ENCODE results near the gene CTSW.
A peak's percentile ranks its signal among the peaks of the same experiment; 100 is the strongest.

The CTSW gene

DNA sequence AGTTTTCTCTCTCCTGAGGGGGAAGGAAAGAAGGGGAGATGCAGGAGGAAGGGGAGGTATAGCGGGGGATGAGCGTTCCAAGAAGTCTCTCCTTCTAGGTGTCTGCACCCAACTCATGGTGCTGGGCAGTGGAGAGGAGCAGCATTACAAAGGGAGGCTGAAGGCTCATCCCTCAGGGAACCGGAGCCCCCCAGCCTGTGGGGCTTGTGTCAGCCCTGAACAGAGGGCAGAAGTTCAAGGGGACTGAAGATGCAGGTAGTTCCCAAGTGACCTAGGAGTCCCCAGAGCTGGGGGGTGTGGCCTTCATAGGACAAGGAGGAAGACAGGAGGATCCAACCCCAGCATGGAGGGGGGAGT is 37.4 kb downstream of the CTSW start:
- no peaks in the 10 kb centered on the region for H3K9me3 Mint-ChIP-seq (ENCODE audit: low read depth)
- no peaks in the 10 kb centered on the region for H3K36me3 Mint-ChIP-seq
- no peaks in the 10 kb centered on the region for H3K27me3 Mint-ChIP-seq
- H3K4me3 Mint-ChIP-seq: peak overlapping the region; percentile 72
- H3K27ac Mint-ChIP-seq: peak overlapping the region; percentile 77
- H3K4me1 Mint-ChIP-seq (ENCODE audit: low read depth): peaks cover 39% of the 10 kb centered on the region

- no peaks in the 10 kb centered on the region for H3K36me3 Mint-ChIP-seq
- H3K4me1 Mint-ChIP-seq (ENCODE audit: low read depth): peaks cover 43% of the 10 kb centered on the region
- peak overlapping the region; percentile 89 for H3K4me3 Mint-ChIP-seq
- no peaks in the 10 kb centered on the region for H3K9me3 Mint-ChIP-seq (ENCODE audit: low read depth)
- H3K27ac Mint-ChIP-seq: peak overlapping the region; percentile 85
- no peaks in the 10 kb centered on the region for H3K27me3 Mint-ChIP-seq
Observed at GRCh38 chr11:65917434-65918210, 38.0 kb downstream of the CTSW start.

GRCh38 chr11:65918211-65919140 is 38.8 kb downstream of the CTSW start, which contains the start of gene C11orf68:
Gene C11orf68 (minus strand): TSS chr11:65919062. CDS start chr11:65919031, 31 bp downstream.
- peaks cover 45% of the 10 kb centered on the region for H3K4me1 Mint-ChIP-seq (ENCODE audit: low read depth)
- no peaks in the 10 kb centered on the region for H3K36me3 Mint-ChIP-seq
- no peaks in the 10 kb centered on the region for H3K9me3 Mint-ChIP-seq (ENCODE audit: low read depth)
- H3K4me3 Mint-ChIP-seq: peak within 1 kb of the TSS; percentile 92
- H3K27me3 Mint-ChIP-seq: no peaks in the 10 kb centered on the region
- peak within 1 kb of the TSS; percentile 85 for H3K27ac Mint-ChIP-seq

DNA sequence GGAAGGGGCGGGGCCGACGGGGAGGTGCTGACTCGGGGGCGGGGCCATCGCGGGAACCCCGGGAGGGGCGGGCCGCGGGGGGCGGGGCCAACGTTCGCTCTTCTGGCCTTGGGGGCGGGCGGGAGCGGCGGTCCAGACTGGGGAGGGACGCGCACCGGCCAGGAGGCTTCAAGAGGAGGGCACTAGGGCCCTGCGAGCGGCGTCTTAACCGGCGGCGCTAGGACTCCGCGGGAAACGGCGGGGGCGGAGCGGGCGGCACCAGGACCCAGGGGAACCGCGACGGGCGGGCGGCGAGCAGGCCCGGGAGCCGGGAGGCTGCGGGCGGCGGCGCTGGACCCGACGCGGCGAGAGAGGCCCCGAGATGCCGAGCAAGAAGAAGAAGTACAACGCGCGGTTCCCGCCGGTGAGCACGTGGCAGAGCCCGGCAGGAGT is 39.5 kb downstream of the CTSW start, which contains the start of gene DRAP1:
DRAP1 (plus strand) TSS at position 286 of the 432 bp plus-strand sequence; CDS start at position 362, 76 bp downstream.
- peak within 1 kb of the TSS; percentile 85 for H3K27ac Mint-ChIP-seq
- no peaks in the 10 kb centered on the region for H3K9me3 Mint-ChIP-seq (ENCODE audit: low read depth)
- H3K27me3 Mint-ChIP-seq: no peaks in the 10 kb centered on the region
- H3K4me3 Mint-ChIP-seq: peak within 1 kb of the TSS; percentile 92
- H3K4me1 Mint-ChIP-seq (ENCODE audit: low read depth): peaks cover 45% of the 10 kb centered on the region
- no peaks in the 10 kb centered on the region for H3K36me3 Mint-ChIP-seq

DNA sequence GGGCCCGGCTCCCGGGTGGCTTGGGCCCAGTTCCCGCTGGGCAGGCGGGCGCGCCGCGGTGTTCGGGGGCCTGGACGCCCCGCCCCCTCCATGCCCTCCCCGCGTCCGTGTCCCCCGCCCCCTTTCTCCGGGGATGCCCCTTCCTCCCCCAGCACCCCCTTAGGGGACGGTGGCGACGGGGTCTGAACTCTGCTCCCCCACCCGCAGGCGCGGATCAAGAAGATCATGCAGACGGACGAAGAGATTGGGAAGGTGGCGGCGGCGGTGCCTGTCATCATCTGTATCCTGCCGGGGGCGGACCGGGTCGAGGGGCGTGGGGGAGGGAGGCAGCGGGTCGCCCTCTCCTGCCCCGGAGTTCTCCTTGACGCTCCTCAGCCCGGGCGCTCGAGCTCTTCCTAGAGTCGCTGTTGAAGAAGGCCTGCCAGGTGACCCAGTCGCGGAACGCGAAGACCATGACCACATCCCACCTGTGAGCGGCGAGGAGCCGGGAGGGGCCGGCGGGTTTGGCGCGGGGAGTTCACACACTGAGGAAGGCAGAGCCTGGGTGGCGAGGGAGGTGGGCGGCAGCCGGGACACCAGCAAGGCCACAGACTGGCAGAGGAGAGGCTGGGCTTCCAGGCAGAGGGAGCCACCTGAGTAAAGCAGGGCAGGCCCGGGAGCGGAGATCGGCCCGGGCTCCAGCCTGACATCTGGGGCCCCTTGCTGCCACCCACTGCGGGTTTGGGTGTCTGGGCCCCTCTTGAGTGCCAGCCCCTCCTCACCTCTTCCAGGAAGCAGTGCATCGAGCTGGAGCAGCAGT is 40.1 kb downstream of the CTSW start:
- H3K9me3 Mint-ChIP-seq (ENCODE audit: low read depth): no peaks in the 10 kb centered on the region
- no peaks in the 10 kb centered on the region for H3K36me3 Mint-ChIP-seq
- peaks cover 42% of the 10 kb centered on the region for H3K4me1 Mint-ChIP-seq (ENCODE audit: low read depth)
- H3K27me3 Mint-ChIP-seq: no peaks in the 10 kb centered on the region
- H3K27ac Mint-ChIP-seq: peak overlapping the region; percentile 75
- H3K4me3 Mint-ChIP-seq: peak overlapping the region; percentile 92

DNA sequence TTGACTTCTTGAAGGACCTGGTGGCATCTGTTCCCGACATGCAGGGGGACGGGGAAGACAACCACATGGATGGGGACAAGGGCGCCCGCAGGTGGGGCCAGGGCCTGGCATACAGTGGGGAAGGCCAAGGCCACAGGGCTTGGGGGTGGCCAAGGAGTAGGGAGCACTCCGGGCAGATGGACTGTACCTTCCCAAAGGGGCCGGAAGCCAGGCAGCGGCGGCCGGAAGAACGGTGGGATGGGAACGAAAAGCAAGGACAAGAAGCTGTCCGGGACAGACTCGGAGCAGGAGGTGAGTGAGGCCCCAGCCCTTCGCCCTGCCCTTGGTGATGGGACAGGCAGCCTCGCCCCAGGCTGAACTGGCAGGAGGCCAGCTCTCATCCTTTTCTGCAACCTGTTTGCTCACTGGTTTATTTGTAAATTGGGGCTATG is 40.8 kb downstream of the CTSW start:
- Mint-ChIP-seq H3K4me1 (ENCODE audit: low read depth) (peaks cover 36% of the 10 kb centered on the region), H3K27me3 (no peaks in the 10 kb centered on the region), H3K4me3 (peak overlapping the region; percentile 92), H3K9me3 (ENCODE audit: low read depth) (no peaks in the 10 kb centered on the region), H3K36me3 (no peaks in the 10 kb centered on the region), H3K27ac (peak overlapping the region; percentile 16)

DNA sequence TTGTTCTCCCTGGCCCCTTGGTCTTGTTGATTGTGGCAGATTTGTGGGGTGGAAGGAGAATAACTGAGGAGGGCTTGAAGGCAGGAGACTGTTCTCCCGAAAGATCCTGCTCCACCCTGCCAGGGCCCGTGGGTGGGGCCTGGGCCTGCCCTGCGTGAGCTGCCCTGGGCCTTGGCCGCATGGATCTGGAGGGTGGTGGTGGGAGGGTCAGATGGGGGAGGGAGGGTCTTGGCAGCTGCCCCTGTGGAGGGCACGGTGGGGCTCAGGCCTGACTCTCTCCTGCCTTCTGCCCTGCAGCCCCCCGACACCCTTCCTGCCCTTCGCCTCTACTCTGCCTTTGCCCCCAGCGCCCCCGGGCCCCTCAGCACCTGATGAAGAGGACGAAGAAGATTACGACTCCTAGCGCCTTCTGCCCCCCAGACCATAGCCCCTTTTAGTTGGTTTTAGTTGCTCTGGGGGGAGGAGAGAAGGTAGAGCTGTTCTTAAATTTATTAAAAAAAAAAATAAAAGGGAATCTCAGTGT is 41.5 kb downstream of the CTSW start:
- no peak overlapping the region for H3K27ac Mint-ChIP-seq
- peaks cover 33% of the 10 kb centered on the region for H3K4me1 Mint-ChIP-seq (ENCODE audit: low read depth)
- no peaks in the 10 kb centered on the region for H3K9me3 Mint-ChIP-seq (ENCODE audit: low read depth)
- no peaks in the 10 kb centered on the region for H3K36me3 Mint-ChIP-seq
- peak overlapping the region; percentile 92 for H3K4me3 Mint-ChIP-seq
- no peaks in the 10 kb centered on the region for H3K27me3 Mint-ChIP-seq

DNA sequence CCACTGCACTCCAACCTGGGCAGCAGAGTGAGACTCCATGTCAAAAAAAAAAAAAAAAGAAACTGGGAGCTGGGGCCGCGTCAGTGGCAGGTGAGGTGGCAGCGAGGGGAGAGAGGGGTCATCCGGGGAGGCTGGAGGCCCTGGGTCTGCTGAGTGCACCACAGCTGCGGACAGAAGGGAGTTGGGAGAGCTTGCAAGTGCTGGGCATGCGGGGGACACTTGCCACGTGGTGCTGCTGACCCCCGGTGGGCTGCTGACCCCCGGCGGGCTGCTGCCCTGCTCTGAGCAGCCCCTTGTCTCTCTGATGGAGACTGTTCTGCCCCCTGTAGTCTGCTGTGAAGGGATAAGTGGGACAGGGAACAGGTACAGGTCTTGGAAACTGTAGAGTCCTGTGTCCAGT is 42.2 kb downstream of the CTSW start:
- peaks cover 26% of the 10 kb centered on the region for H3K4me1 Mint-ChIP-seq (ENCODE audit: low read depth)
- no peaks in the 10 kb centered on the region for H3K36me3 Mint-ChIP-seq
- peak overlapping the region; percentile 25 for H3K4me3 Mint-ChIP-seq
- no peak overlapping the region for H3K27ac Mint-ChIP-seq
- H3K27me3 Mint-ChIP-seq: no peaks in the 10 kb centered on the region
- no peaks in the 10 kb centered on the region for H3K9me3 Mint-ChIP-seq (ENCODE audit: low read depth)

- peaks cover 28% of the 10 kb centered on the region for H3K4me1 Mint-ChIP-seq (ENCODE audit: low read depth)
- no peaks in the 10 kb centered on the region for H3K9me3 Mint-ChIP-seq (ENCODE audit: low read depth)
- peak overlapping the region; percentile 34 for H3K4me3 Mint-ChIP-seq
- no peaks in the 10 kb centered on the region for H3K27me3 Mint-ChIP-seq
- H3K36me3 Mint-ChIP-seq: no peaks in the 10 kb centered on the region
- peak overlapping the region; percentile 24 for H3K27ac Mint-ChIP-seq
Observed at GRCh38 chr11:65922565-65922964, 42.9 kb downstream of the CTSW start.

GRCh38 chr11:65925397-65925796 is 45.8 kb downstream of the CTSW start:
- no peak overlapping the region for H3K4me3 Mint-ChIP-seq
- peaks cover 39% of the 10 kb centered on the region for H3K4me1 Mint-ChIP-seq (ENCODE audit: low read depth)
- H3K27me3 Mint-ChIP-seq: no peaks in the 10 kb centered on the region
- no peaks in the 10 kb centered on the region for H3K36me3 Mint-ChIP-seq
- no peak overlapping the region for H3K27ac Mint-ChIP-seq
- H3K9me3 Mint-ChIP-seq (ENCODE audit: low read depth): no peaks in the 10 kb centered on the region

DNA sequence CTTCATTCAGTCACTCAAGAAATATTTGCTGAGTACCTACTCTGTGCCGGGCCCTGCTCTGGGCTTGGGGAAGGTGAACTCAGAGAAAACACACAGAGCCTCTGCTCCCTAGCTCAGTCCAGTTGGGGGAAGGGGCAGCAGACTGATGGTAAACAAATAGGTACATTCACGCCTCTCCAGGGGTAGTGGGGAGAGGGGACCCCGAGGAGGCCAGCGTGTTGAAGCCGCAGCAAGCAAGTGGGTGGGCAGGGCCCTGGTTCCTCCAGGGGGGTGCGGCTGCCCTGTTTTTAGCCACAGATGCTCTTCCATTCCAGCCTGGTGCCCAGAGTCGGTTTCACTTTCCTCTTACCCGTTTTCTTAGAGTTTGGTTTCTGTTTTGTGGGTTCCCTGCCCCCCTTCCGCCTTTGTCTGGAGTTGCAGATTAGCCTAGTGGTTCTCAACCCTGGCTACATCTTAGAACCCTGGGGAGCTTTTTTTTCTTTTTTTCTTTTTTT is 48.3 kb downstream of the CTSW start:
- Mint-ChIP-seq H3K9me3 (ENCODE audit: low read depth) (no peaks in the 10 kb centered on the region), H3K36me3 (no peaks in the 10 kb centered on the region), H3K4me1 (ENCODE audit: low read depth) (peaks cover 43% of the 10 kb centered on the region), H3K4me3 (peak overlapping the region; percentile 80), H3K27ac (peak overlapping the region; percentile 94), H3K27me3 (no peaks in the 10 kb centered on the region)

DNA sequence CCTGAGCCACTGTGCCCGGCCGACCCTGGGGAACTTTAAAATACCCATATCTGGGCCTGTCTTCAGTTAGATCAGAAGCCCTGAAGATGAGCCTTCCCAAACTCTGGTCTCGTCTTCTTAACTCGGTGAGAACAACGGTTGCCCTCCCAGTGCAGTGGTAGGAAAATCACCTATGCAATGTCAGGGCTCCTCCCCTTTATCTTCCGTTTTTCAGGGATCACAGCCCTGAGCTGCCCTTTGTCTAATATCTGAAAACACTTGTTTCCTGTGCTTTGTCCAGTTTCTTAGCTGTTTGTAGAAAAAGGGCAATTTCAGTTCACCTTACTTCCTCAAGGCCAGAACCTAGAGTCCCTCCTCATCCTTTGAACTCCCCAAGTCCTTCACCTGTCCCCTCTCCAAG is 49.0 kb downstream of the CTSW start:
- H3K27ac Mint-ChIP-seq: peak overlapping the region; percentile 94
- H3K4me1 Mint-ChIP-seq (ENCODE audit: low read depth): peaks cover 41% of the 10 kb centered on the region
- H3K9me3 Mint-ChIP-seq (ENCODE audit: low read depth): no peaks in the 10 kb centered on the region
- no peaks in the 10 kb centered on the region for H3K36me3 Mint-ChIP-seq
- no peaks in the 10 kb centered on the region for H3K27me3 Mint-ChIP-seq
- H3K4me3 Mint-ChIP-seq: peak overlapping the region; percentile 80

GRCh38 chr11:65931773-65932557 is 52.3 kb downstream of the CTSW start:
- no peaks in the 10 kb centered on the region for H3K36me3 Mint-ChIP-seq
- H3K4me1 Mint-ChIP-seq (ENCODE audit: low read depth): peaks cover 39% of the 10 kb centered on the region
- H3K4me3 Mint-ChIP-seq: no peak overlapping the region
- peak overlapping the region; percentile 73 for H3K27ac Mint-ChIP-seq
- no peaks in the 10 kb centered on the region for H3K27me3 Mint-ChIP-seq
- H3K9me3 Mint-ChIP-seq (ENCODE audit: low read depth): no peaks in the 10 kb centered on the region

All from activated naive CD8-positive, alpha-beta T cell (primary cell).